ENCODE data around the gene GRK5.

The GRK5 gene

DNA sequence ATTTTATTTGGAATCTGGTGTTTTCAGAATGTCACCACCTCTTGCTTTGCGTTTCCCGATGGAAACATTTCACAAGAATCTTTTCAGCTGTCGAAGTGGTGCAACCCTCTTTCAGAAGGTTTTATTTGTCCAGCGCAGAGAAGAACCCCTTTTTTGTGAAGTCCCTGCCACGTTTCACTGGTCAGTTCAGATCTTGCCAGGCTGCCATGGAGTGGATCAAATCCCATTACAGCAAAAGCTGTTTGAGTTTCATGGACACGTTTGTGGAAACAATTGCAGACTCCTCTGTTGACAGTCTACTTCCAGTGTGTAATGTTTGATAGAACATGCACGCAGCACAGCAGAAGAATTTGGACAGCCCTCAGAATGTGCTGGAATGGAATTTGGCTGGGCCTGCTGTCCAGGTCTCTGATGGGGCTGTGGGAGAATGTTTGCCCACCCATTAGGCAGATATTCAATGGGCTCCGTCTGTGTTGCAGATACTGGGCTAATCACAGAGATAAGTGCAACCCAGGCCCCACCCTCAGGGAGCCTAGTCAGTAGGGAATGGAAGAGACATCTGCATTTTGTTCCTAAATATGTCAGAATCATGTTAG, 143.2 kb downstream of the GRK5 start:
- no peak overlapping the region for H3K9ac ChIP-seq
- H3K27me3 ChIP-seq (ENCODE audit: control insufficient read depth, insufficient read depth, low read length), result no peaks in the 10 kb centered on the region
- TF ChIP-seq, protein P1, sequence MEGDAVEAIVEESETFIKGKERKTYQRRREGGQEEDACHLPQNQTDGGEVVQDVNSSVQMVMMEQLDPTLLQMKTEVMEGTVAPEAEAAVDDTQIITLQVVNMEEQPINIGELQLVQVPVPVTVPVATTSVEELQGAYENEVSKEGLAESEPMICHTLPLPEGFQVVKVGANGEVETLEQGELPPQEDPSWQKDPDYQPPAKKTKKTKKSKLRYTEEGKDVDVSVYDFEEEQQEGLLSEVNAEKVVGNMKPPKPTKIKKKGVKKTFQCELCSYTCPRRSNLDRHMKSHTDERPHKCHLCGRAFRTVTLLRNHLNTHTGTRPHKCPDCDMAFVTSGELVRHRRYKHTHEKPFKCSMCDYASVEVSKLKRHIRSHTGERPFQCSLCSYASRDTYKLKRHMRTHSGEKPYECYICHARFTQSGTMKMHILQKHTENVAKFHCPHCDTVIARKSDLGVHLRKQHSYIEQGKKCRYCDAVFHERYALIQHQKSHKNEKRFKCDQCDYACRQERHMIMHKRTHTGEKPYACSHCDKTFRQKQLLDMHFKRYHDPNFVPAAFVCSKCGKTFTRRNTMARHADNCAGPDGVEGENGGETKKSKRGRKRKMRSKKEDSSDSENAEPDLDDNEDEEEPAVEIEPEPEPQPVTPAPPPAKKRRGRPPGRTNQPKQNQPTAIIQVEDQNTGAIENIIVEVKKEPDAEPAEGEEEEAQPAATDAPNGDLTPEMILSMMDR (IDR thresholded peaks at IDR 0.05), result no peak
- H3K27ac ChIP-seq, result no peak overlapping the region
- no peak overlapping the region for H3K4me3 ChIP-seq (ENCODE audit: low read depth, low read length)
- no peak overlapping the region for H3K4me2 ChIP-seq (ENCODE audit: low read length)
- no peak overlapping the region for H2AFZ ChIP-seq
- no peaks in the 10 kb centered on the region for H3K36me3 ChIP-seq (ENCODE audit: control insufficient read depth, insufficient read depth, low read length)
- peaks cover 73% of the 10 kb centered on the region for H3K79me2 ChIP-seq
- no peaks in the 10 kb centered on the region for H3K9me3 ChIP-seq (ENCODE audit: control insufficient read depth, low read length)
- peaks cover 11% of the 10 kb centered on the region for H3K4me1 ChIP-seq

DNA sequence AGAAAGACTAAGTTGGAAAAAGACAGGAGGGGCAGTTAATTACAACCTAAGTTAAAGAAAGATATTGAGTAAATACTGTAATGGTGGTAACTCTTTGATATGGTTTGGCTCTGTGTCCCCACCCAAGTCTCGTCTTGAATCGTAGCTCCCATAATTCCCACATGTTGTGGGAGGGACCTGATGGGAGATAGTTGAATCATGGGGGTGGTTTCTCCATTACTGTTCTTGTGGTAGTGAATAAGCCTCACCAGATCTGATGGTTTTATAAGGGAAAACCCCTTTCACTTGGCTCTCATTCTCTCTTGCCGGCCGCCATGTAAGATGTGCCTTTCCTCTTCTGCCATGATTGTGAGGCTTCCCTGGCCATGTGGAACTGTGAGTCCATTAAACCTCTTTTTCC, 143.8 kb downstream of the GRK5 start:
- no peak overlapping the region for H3K27ac ChIP-seq
- no peak overlapping the region for H3K9ac ChIP-seq
- TF ChIP-seq, protein P1 (IDR thresholded peaks at IDR 0.05), result no peak
- no peak overlapping the region for H2AFZ ChIP-seq
- H3K36me3 ChIP-seq (ENCODE audit: control insufficient read depth, insufficient read depth, low read length), result no peaks in the 10 kb centered on the region
- H3K4me2 ChIP-seq (ENCODE audit: low read length), result no peak overlapping the region
- H3K79me2 ChIP-seq, result peaks cover 75% of the 10 kb centered on the region
- peaks cover 11% of the 10 kb centered on the region for H3K4me1 ChIP-seq
- H3K27me3 ChIP-seq (ENCODE audit: control insufficient read depth, insufficient read depth, low read length), result no peaks in the 10 kb centered on the region
- no peak overlapping the region for H3K4me3 ChIP-seq (ENCODE audit: low read depth, low read length)
- H3K9me3 ChIP-seq (ENCODE audit: control insufficient read depth, low read length), result no peaks in the 10 kb centered on the region

DNA sequence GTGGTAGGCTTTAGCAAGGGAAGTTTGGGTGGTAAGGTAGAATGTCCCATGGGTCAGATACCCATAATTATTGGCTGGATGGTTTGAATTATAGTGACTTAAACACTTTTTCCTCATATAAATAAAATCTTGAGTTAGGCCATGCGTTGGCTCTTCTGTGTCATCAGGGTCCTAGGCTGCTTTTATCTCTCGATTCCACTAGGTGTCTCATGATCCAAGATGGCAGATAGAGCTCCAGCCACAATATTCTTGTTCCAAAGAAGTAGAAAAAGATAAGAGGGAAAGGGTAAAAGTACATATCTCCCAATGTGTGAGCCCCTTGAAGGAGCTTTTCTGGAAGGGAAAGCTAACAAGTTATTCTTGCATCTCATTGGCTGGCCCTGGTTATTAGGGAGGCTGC, 144.7 kb downstream of the GRK5 start:
- Histone ChIP-seq H2AFZ (no peak overlapping the region), H3K9me3 (ENCODE audit: control insufficient read depth, low read length) (no peaks in the 10 kb centered on the region), H3K27ac (no peak overlapping the region), H3K4me3 (ENCODE audit: low read depth, low read length) (no peak overlapping the region), H3K79me2 (peaks cover 75% of the 10 kb centered on the region), H3K36me3 (ENCODE audit: control insufficient read depth, insufficient read depth, low read length) (no peaks in the 10 kb centered on the region), H3K4me1 (peaks cover 14% of the 10 kb centered on the region), H3K27me3 (ENCODE audit: control insufficient read depth, insufficient read depth, low read length) (no peaks in the 10 kb centered on the region), H3K9ac (no peak overlapping the region), H3K4me2 (ENCODE audit: low read length) (no peak overlapping the region)
- TF ChIP-seq, protein P1 (IDR thresholded peaks at IDR 0.05), result no peak

DNA sequence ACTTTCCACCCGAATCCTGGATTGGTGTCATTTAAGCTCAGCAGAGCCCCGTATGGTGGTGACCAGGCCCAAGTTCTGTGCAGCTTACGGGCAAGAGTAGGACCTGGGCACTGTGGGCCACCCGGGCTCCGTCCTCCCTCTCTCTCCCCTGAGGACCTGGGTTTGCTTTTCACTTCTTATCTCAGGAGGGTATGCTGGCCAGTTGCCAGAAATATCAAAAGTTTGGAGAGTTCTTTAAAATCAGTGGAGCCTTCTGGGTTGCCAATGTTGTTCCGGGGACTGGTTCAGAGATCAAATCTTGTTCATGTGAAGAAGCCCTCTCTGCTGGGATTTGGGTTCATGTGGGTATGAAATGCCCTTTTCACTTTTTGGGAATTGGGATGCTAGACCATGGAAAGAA, 145.4 kb downstream of the GRK5 start:
- no peak overlapping the region for H3K9ac ChIP-seq
- no peaks in the 10 kb centered on the region for H3K9me3 ChIP-seq (ENCODE audit: control insufficient read depth, low read length)
- H3K79me2 ChIP-seq, result peaks cover 75% of the 10 kb centered on the region
- no peak overlapping the region for H3K27ac ChIP-seq
- H3K4me1 ChIP-seq, result peaks cover 11% of the 10 kb centered on the region
- H3K4me2 ChIP-seq (ENCODE audit: low read length), result no peak overlapping the region
- no peaks in the 10 kb centered on the region for H3K36me3 ChIP-seq (ENCODE audit: control insufficient read depth, insufficient read depth, low read length)
- no peak overlapping the region for H3K4me3 ChIP-seq (ENCODE audit: low read depth, low read length)
- H3K27me3 ChIP-seq (ENCODE audit: control insufficient read depth, insufficient read depth, low read length), result no peaks in the 10 kb centered on the region
- no peak overlapping the region for H2AFZ ChIP-seq
- TF ChIP-seq, protein P1 (IDR thresholded peaks at IDR 0.05), result no peak

DNA sequence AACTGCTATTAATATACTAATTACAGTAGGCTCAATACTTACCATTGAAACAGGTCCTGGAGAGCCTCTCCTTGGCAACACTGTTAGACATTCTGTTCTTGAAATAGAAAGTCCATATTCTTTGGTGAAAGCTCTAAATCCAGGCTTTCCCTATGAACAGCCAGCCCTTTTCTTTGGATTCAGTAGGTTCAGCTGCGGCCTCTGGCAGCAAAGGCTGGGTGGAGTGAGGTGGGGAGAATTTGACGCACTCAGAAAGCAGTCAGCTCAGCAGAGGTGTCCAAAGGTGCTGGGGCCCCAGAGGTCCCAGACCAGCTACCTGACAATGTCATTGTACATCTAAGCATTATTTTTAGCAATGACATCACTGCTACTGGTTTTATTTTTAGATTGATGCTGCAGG, 146.1 kb downstream of the GRK5 start:
- H2AFZ ChIP-seq, result no peak overlapping the region
- H3K27ac ChIP-seq, result no peak overlapping the region
- peaks cover 75% of the 10 kb centered on the region for H3K79me2 ChIP-seq
- H3K4me1 ChIP-seq, result peaks cover 11% of the 10 kb centered on the region
- no peaks in the 10 kb centered on the region for H3K36me3 ChIP-seq (ENCODE audit: control insufficient read depth, insufficient read depth, low read length)
- no peaks in the 10 kb centered on the region for H3K9me3 ChIP-seq (ENCODE audit: control insufficient read depth, low read length)
- H3K9ac ChIP-seq, result no peak overlapping the region
- no peak overlapping the region for H3K4me3 ChIP-seq (ENCODE audit: low read depth, low read length)
- H3K4me2 ChIP-seq (ENCODE audit: low read length), result no peak overlapping the region
- no peaks in the 10 kb centered on the region for H3K27me3 ChIP-seq (ENCODE audit: control insufficient read depth, insufficient read depth, low read length)
- TF ChIP-seq, protein P1 (IDR thresholded peaks at IDR 0.05), result no peak
